Activated CD4-positive, CD25-positive, alpha-beta regulatory T cell (primary cell): ENCODE results near the gene SREBF1.

Experiments used
- DNase-seq, 4 experiments: peaks; one replicate each; lab custom pipeline; 2025; lab: John Stamatoyannopoulos, UW

SREBF1 gene

GRCh38 chr17:17781591-17782496, 54.9 kb downstream of the SREBF1 start:
- DNase-seq, result no peak

DNA sequence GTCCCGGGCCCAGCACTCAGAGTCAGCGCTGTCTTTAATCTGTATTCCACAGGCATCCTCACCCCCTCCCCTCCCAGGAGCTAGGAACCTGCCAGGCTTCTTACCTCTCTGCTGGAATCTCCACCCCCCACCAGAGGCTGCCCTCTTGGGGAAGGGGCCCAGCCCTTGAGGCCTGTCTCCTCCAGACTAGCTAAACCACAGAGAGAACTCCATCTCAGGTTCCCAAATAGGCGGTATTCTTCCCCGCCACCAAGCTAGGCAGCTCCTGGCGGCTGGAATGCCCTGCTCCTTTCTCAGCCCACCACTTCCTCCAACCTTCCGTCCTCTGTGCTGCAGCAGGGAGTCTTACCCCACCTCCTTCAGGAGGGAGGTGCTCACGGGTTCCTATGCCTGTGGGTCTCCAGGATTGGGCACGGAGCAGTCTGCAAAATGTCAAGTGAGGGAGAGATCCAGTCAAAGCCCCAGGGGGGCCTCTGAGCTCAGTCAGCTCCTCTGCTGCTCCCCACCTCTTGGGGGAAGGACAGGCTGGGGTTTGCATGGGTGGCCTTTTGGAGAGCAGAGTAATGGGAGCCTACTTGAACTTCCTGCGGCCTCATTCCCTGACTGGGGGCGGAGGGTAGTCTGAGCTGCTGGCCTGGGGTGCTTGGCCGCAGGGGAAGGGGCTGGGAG, 55.7 kb downstream of the SREBF1 start:
- no peak for DNase-seq

- no peak for DNase-seq
Observed at GRCh38 chr17:17779015-17779611, 57.7 kb downstream of the SREBF1 start.

DNA sequence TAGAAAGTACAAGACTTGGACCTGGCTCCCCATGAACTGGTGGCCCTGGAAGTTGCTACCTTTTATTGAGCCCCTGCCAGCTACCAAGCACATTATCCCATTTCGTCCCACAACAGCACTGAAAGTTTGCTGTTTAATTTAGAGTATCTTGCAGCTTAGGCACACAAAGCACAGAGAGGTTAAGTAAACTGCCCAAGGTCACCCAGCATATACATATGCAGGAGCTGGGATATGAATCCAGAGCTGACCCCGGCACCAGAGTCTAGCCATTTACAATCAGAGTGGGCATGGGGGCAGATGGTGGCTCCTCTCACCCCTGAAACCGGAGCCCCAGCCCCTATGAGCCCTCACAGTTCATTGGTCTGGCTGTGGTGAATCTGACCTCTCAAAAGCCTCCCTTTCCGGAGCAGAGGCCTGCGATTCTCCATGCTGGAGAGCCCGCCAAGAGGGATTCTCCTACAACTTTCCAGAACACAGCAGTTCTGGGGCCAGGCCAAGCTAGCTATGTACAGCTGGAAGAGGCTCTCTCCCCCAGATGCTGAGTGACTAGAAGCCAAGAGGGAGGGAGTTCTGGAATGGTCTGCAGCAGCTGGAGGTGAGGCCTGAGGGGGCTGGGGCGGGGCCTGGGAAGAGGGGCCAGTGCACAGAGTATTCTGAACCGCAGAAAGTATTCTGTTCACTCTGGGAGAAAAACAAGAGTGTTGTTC, 58.3 kb downstream of the SREBF1 start:
- no peak for DNase-seq

GRCh38 chr17:17776889-17777288, 59.9 kb downstream of the SREBF1 start:
- DNase-seq, result no peak

DNA sequence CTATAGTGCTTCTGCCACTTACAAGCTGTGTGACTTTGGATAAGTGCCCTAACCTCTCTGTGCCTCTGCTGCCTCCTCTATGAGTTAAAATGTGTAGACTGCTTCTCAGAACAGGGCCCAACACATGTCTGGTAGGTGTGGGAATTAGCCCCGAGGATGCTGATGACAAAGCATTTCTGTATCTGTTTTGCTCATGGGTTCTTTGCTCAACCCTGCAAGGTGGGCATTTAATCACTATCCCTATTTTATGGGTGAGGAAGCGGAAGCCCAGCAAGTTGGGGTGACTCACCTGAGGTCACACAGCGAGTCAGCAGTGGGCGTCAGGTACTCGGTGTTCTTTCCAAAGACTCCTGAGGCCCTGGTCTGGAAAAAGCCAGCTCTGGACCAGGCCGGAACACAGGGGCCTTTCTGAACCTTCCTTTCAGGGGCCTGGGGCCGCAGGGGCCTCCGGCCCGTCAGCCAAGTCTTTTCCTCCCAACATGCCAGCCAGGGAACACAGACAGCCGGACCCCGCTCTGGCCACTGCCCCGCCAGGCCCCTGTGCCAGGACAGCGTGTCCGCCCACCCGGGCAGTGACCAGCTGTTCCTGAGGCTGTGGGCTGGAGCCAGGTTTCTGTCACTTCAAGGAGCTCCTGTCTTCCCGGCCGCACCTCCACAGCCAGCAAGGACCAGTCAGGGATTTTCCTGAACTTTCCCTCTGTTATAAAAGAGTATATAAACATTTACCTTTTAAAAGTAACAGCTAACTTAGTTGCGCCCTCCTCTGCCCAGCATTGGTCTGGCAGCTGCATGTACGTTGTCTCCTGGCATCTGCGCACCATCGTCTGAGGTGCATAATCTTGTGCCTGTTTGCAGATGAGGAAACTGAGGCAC, 62.5 kb downstream of the SREBF1 start:
- DNase-seq, result no peak

- DNase-seq, result no peak
Observed at GRCh38 chr17:17772231-17772630, 64.6 kb downstream of the SREBF1 start.

DNA sequence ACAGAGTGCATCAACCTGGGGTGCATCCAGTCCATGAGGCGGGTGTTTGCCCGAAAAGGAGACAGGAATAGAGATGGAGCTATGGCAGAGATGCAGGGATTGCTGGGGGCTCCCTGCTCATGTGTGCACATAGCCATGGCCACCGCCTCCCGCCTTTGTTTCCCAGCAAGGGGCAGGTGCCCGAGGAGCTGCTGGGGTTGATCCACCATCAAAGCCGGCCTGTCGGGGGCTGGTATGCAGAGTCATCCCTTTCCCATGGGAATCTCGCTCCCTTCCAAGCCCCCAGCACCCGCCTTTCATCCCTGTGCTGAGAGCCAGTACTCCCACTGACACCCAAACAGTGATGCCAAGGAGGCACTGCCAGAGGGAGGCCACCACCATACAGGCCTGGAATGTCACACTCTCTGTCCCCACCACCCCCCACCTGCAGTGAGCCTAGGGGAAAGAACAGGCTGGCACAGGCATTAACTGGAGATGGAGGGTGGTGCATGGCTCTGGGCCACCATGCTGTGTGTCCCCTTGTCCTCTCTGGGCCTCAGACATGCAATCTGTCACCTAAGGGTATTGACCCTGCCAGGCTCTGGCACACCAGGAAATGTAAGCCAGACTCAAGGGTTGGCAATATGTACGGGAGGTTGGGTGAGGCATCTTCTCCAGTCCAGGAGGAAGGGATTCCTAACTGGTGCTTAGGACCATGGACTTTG, 65.1 kb downstream of the SREBF1 start:
- no peak for DNase-seq

DNA sequence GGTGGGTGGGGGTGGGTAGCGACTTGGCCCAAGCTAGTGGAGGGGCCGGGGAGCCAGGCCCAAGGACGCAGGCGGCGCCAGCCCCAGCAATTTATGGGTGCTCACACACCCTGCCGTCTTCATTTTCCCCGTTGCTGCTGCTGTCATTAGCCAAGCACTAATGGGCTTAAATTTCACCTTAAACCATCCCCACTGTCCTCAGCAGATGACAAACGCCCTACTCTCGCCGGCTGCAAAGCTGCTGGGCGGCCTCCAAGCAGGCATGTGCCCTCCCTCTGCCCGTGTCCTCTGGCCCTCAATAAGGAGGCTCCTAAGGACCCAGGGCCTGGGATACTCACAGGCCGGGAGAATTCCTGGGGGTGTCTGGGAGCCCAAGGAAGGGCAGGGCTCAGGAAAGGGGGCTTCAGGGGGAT, 66.1 kb downstream of the SREBF1 start:
- no peak for DNase-seq

GRCh38 chr17:17769869-17770631, 66.7 kb downstream of the SREBF1 start:
- no peak for DNase-seq

DNA sequence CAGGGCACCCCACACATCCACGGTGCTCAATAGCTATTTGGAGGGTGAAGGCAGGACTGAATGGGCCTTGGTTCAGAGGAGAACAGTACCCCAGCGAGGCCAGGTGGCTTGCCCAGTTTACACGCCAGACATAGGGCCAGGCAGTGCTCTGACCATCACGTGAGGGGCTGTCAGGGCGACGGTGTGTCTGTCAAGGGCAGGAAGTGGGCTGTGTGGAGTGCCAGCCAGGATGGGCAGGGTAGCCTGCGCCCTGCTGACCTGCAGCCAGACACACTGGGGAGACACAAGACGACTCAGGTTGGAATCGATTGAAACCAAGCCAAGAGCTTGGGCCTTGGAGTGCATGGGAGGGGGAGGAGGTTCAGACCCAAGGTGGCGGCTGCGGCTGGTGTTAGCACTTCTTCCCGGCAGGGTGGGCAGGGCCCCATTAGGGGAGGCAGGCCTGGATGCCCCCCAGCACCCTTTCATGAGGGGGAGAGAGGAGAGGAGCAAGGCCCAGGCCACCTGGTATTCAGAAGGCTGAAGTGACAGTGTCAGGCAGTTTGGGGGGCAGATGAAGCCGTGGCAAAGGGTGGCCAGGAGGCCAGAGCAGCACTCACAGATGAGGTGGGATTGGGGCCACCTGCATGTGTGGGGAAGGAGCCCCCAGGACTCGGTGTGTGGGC, 68.2 kb downstream of the SREBF1 start:
- DNase-seq, result no peak

DNA sequence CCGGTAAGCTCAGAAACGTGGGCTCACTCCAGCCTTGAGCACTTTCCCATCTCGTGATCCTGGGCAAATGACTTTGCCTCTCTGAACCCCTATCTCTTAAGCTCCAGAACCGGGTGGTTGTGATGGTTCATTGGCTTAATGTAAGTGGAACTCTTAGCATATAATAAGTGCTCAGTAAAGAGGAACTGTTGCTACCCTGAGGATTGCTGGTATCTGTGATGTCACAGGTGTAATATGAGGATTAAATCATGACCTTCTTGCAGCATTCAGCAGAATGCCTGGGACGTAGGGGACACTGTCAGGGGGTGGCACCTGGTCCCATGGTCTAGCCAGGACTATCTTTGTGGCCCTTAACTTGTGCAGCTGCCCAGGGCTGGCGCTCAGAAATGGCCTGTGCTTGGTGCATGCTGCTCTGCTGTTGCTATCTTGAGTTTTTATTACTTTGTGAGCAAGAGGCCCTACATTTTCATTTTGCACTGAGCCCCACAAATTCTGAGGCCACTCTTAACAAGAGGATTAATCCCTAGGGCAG, 68.8 kb downstream of the SREBF1 start:
- DNase-seq, result no peak

- no peak for DNase-seq
Observed at GRCh38 chr17:17767154-17767869, 69.5 kb downstream of the SREBF1 start.

DNA sequence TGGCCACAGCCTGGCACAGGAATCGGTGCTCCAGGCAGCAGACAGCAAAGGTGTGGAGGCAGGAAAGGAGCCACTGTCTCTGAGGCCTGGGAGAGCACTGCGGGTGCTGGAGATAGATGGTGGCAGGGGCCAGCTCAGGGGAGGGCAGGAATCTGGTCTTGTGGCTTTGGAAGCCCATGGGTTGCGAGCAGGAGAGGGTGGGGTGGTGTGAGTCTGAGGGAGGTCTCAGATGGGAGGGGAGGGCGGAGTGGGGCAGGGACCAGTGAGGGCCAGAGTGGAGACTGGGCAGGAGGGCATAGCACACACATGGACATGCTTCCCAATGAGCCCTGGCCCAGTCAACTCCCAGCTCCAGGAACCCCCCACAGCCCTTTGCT, 70.1 kb downstream of the SREBF1 start:
- DNase-seq, result no peak

GRCh38 chr17:17766077-17766743, 70.6 kb downstream of the SREBF1 start:
- DNase-seq, result no peak

GRCh38 chr17:17765359-17766076, 71.3 kb downstream of the SREBF1 start:
- DNase-seq, result no peak

DNA sequence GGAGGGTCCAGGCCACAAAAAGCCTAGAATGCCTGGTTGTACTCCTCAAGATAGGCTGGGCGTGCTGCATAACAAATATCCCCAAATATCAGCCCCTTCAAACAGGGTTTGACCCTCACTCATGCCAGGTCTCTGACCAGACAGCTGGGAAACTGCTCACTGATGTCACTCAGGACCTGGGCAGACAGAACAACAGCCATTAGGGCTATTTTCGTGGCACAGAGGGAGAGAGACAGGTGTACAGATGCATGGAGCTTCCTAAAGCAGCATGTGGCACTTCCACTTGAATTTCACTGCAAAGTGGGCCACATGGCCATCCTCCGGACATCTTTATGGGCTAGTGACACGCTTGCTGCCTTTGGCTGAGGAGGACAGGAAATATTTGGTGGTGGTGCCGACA, 73.1 kb downstream of the SREBF1 start:
- no peak for DNase-seq
